Mesenchymal stem cell (in vitro differentiated cells and primary cell): ENCODE measurements around the gene ATP6V1G2.
A peak's percentile ranks its signal among the peaks of the same experiment; 100 is the strongest.

ENCODE experiments used
- DNase-seq: peaks from one replicate; pipeline ENCODE4 v3.0.0-alpha.2; 2013
- H2AFZ ChIP-seq: one replicate; pipeline ENCODE4 v1.6.1; 2013; ENCODE audit warnings: low read depth, mild to moderate bottlenecking, control low read depth, inconsistent platforms, low read length, moderate library complexity
- H2AK5ac ChIP-seq: 2 replicates; pipeline ENCODE4 v1.6.1; 2013; ENCODE audit warnings: low read length, moderate library complexity, mild to moderate bottlenecking, inconsistent platforms; ENCODE audit not compliant: severe bottlenecking
- H2BK120ac ChIP-seq: one replicate; pipeline ENCODE4 v1.6.1; 2013; ENCODE audit warnings: low read depth, mild to moderate bottlenecking, inconsistent platforms, low read length, moderate library complexity
- H2BK12ac ChIP-seq, 2 experiments: one replicate each; pipeline ENCODE4 v1.6.1; 2013; ENCODE audit warnings: inconsistent platforms in 2 of 2, low read length in 2 of 2, mild to moderate bottlenecking in 2 of 2, moderate library complexity in 2 of 2, control low read depth in 1 of 2
- H2BK15ac ChIP-seq: one replicate; pipeline ENCODE4 v1.6.1; 2013; ENCODE audit warnings: mild to moderate bottlenecking, low read depth, inconsistent platforms; ENCODE audit not compliant: poor library complexity, severe bottlenecking
- H2BK5ac ChIP-seq: 2 replicates; pipeline ENCODE4 v1.6.1; 2013; ENCODE audit warnings: low read depth, mild to moderate bottlenecking, low read length, control low read depth, inconsistent platforms; ENCODE audit not compliant: poor library complexity, severe bottlenecking
- H3K14ac ChIP-seq, 2 experiments: one replicate each; pipeline ENCODE4 v1.6.1; 2013; ENCODE audit warnings: inconsistent platforms in 2 of 2, low read length in 2 of 2, control low read depth in 1 of 2, mild to moderate bottlenecking in 1 of 2, moderate library complexity in 1 of 2
- H3K18ac ChIP-seq, 2 experiments: one replicate each; pipeline ENCODE4 v1.6.1; 2013; ENCODE audit warnings: inconsistent platforms in 2 of 2, low read length in 2 of 2, control low read depth in 1 of 2, low read depth in 1 of 2, mild to moderate bottlenecking in 1 of 2
- H3K23ac ChIP-seq, 2 experiments: one replicate each; pipeline ENCODE4 v1.6.1; 2013; ENCODE audit warnings: inconsistent platforms in 2 of 2, low read length in 2 of 2, mild to moderate bottlenecking in 2 of 2, moderate library complexity in 2 of 2, control low read depth in 1 of 2
- H3K27ac ChIP-seq: 2 replicates; pipeline ENCODE4 v1.5.1; 2013; ENCODE audit warnings: mild to moderate bottlenecking, moderate library complexity, low read length, control low read depth, inconsistent platforms; ENCODE audit not compliant: poor library complexity, severe bottlenecking
- H3K27me3 ChIP-seq, 2 experiments: 2 replicates each; pipeline versions ENCODE4 v1.6.1 to v1.7.0; 2013; ENCODE audit warnings: low read length in 2 of 2, mild to moderate bottlenecking in 2 of 2, moderate library complexity in 2 of 2, control low read depth in 1 of 2, inconsistent platforms in 1 of 2; ENCODE audit not compliant: control insufficient read depth in 1 of 2, insufficient read depth in 1 of 2
- H3K36me3 ChIP-seq, 2 experiments: 2 replicates each; pipeline versions ENCODE4 v1.6.1 to v1.7.0; 2013; ENCODE audit warnings: low read length in 2 of 2, control low read depth in 1 of 2, inconsistent platforms in 1 of 2, low read depth in 1 of 2, mild to moderate bottlenecking in 1 of 2; ENCODE audit not compliant: insufficient read depth in 2 of 2, control insufficient read depth in 1 of 2
- H3K4ac ChIP-seq, 2 experiments: one replicate each; pipeline ENCODE4 v1.6.1; 2013; ENCODE audit warnings: inconsistent platforms in 2 of 2, low read length in 2 of 2, mild to moderate bottlenecking in 2 of 2, moderate library complexity in 2 of 2, control low read depth in 1 of 2, low read depth in 1 of 2
- H3K4me1 ChIP-seq: 2 replicates; pipeline ENCODE4 v1.6.1; 2013; ENCODE audit warnings: low read depth, low read length, control low read depth; ENCODE audit not compliant: control insufficient read depth, insufficient read depth
- H3K4me2 ChIP-seq: 2 replicates; pipeline ENCODE4 v1.6.1; 2013; ENCODE audit warnings: low read length, mild to moderate bottlenecking, inconsistent platforms; ENCODE audit not compliant: poor library complexity, severe bottlenecking
- H3K4me3 ChIP-seq, 2 experiments: 2 replicates each; pipeline versions ENCODE4 v1.5.1 to v1.7.0; 2013; ENCODE audit warnings: low read length in 2 of 2, mild to moderate bottlenecking in 2 of 2, control low read depth in 1 of 2, low read depth in 1 of 2; ENCODE audit not compliant: insufficient read depth in 1 of 2
- H3K79me1 ChIP-seq: replicated peaks from 2 replicates; pipeline ENCODE4 v1.6.1; 2013; ENCODE audit warnings: mild to moderate bottlenecking, control low read depth, low read length, inconsistent platforms; ENCODE audit not compliant: poor library complexity, severe bottlenecking
- H3K9ac ChIP-seq: 2 replicates; pipeline ENCODE4 v1.7.0; 2013; ENCODE audit warnings: mild to moderate bottlenecking, low read length, moderate library complexity
- H3K9me3 ChIP-seq: 2 replicates; pipeline ENCODE4 v1.7.0; 2013; ENCODE audit warnings: mild to moderate bottlenecking, low read length; ENCODE audit not compliant: control insufficient read depth
- H4K8ac ChIP-seq: one replicate; pipeline ENCODE4 v1.6.1; 2013; ENCODE audit warnings: inconsistent platforms, mild to moderate bottlenecking, low read length, moderate library complexity
- H4K91ac ChIP-seq: one replicate; pipeline ENCODE4 v1.6.1; 2013; ENCODE audit warnings: mild to moderate bottlenecking, low read length, inconsistent platforms
- WGBS: methylation state at CpG from one replicate; pipeline ENCODE4 v1.1.7; 2013; ENCODE audit warnings: mixed read lengths; 5-methylcytosine and 5-hydroxymethylcytosine counted together

ATP6V1G2 gene

DNA sequence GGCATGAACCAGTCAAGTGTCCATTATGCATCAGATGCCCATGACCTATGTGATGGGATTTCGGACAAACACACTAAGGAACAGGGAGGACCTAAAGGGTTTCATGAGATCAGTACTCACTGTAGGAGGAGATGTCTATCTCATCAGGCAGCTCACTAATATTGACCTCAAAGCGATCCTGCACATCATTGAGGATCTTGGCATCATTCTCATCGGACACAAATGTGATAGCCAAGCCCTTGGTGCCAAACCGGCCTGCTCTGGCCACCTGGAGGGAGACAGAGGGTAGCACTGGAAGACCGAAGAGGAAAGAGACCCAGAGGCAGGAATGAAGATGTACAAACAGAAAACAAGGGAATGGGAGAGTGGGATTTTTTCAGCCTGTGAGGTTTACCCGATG lies 15.7 kb downstream of the ATP6V1G2 start:
- Histone ChIP-seq H4K91ac (no peak overlapping the region), H3K4me3 (no peak overlapping the region), H3K4me1 (peaks cover 13% of the 10 kb centered on the region), H2AK5ac (no peak overlapping the region), H3K79me1 (peaks cover 30% of the 10 kb centered on the region), H3K14ac (no peak overlapping the region), H4K8ac (no peak overlapping the region), H3K9ac (no peak overlapping the region), H2BK15ac (no peak overlapping the region), H3K23ac (no peak overlapping the region), H3K4ac (no peak overlapping the region), H2AFZ (no peak overlapping the region), H3K4me2 (no peak overlapping the region), H3K9me3 (no peaks in the 10 kb centered on the region), H2BK12ac (no peak overlapping the region), H3K27me3 (no peaks in the 10 kb centered on the region), H2BK120ac (no peak overlapping the region), H3K27ac (no peak overlapping the region), H3K18ac (no peak overlapping the region), H3K36me3 (peaks cover 64 to 67% of the 10 kb centered on the region in 2 experiments), H2BK5ac (no peak overlapping the region)
- 97% methylated on average over 5 of the region's 6 CpGs for WGBS
- DNase-seq = no peak

DNA sequence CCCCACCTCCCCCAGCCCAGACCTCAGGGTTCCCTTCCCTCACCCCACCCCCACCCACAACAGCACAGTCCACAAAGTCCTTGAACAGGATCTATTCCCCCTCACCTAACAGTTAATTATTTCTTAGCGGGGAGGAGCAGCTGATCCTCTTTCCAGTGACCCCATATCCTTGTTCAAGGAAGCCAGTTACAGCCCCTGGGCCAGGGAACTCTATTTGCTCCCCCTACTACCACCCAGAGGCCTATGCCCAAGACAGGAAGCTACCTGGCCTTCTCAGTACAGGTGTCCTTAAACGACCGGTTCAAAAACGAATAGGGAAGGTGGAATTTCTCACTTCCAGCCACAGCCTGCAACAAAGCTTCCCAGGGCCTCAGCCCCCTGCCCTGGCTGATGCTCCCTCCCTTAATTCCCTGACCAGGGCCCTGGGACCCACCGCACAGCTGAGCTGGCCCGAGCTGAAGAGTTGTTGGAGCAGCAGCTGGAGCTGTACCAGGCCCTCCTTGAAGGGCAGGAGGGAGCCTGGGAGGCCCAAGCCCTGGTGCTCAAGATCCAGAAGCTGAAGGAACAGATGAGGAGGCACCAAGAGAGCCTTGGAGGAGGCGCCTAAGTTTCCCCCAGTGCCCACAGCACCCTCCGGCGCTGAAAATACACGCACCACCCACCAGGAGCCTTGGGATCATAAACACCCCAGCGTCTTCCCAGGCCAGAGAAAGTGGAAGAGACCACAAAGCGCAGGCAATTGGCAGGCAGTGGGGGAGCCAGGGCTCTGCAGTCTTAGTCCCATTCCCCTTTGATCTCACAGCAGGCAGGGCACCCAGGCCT lies 16.9 kb downstream of the ATP6V1G2 start:
- Histone ChIP-seq H2AK5ac (no peak overlapping the region), H3K36me3 (peaks cover 52 to 59% of the 10 kb centered on the region in 2 experiments), H2BK120ac (no peak overlapping the region), H2BK15ac (no peak overlapping the region), H2BK5ac (no peak overlapping the region), H2BK12ac (no peak overlapping the region), H3K4me1 (peaks cover 13% of the 10 kb centered on the region), H3K9ac (no peak overlapping the region), H3K27ac (peak overlapping the region; percentile 20), H2AFZ (no peak overlapping the region), H3K27me3 (no peaks in the 10 kb centered on the region), H3K14ac (no peak overlapping the region), H3K9me3 (no peaks in the 10 kb centered on the region), H3K79me1 (peaks cover 23% of the 10 kb centered on the region), H3K4me3 (no peak overlapping the region), H3K4ac (no peak overlapping the region), H4K91ac (no peak overlapping the region), H4K8ac (no peak overlapping the region), H3K18ac (no peak overlapping the region), H3K4me2 (no peak overlapping the region), H3K23ac (no peak overlapping the region)
- no peak for DNase-seq
- WGBS = 69% methylated on average over 12 of the region's 12 CpGs

DNA sequence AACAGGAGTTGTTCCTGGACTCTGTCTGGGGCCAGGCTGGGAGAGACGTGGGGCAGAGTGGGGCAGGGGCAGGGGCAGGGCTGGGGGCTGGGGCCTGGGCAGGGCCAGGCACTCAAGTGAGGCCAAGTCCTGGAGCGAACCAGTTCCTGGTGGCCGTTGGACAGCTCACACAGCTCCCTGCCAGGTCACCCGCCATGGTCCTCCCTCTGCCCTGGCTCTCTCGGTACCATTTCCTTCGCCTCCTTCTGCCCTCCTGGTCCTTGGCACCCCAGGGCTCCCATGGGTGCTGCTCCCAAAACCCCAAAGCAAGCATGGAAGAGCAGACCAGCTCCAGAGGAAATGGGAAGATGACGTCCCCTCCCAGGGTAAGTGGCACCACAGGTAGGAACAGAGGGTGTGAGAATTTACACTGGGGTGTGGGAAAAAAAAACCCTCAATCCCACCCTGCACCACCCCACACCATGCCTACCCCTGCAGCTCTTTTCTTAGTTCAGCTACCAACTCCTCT lies 17.5 kb downstream of the ATP6V1G2 start, which contains the start of gene MCCD1:
MCCD1 (plus strand) TSS at position 142 of the 508 bp plus-strand sequence; CDS start at position 195, 53 bp downstream.
- DNase-seq = no peak
- Histone ChIP-seq H2BK15ac (no peak within 1 kb of the TSS), H3K23ac (no peak within 1 kb of the TSS), H2AFZ (no peak within 1 kb of the TSS), H4K8ac (no peak within 1 kb of the TSS), H2BK12ac (no peak within 1 kb of the TSS), H3K4me2 (no peak within 1 kb of the TSS), H2BK120ac (no peak within 1 kb of the TSS), H3K36me3 (peaks cover 46 to 52% of the 10 kb centered on the region in 2 experiments), H2BK5ac (no peak within 1 kb of the TSS), H3K9ac (no peak within 1 kb of the TSS), H3K14ac (no peak within 1 kb of the TSS), H3K4me1 (peaks cover 13% of the 10 kb centered on the region), H3K79me1 (peaks cover 17% of the 10 kb centered on the region), H3K18ac (no peak within 1 kb of the TSS), H4K91ac (no peak within 1 kb of the TSS), H2AK5ac (no peak within 1 kb of the TSS), H3K27ac (peak within 1 kb of the TSS; percentile 20), H3K27me3 (no peaks in the 10 kb centered on the region), H3K4ac (no peak within 1 kb of the TSS), H3K9me3 (no peaks in the 10 kb centered on the region), H3K4me3 (no peak within 1 kb of the TSS)
- WGBS = 92% methylated on average over 7 of the region's 7 CpGs

DNA sequence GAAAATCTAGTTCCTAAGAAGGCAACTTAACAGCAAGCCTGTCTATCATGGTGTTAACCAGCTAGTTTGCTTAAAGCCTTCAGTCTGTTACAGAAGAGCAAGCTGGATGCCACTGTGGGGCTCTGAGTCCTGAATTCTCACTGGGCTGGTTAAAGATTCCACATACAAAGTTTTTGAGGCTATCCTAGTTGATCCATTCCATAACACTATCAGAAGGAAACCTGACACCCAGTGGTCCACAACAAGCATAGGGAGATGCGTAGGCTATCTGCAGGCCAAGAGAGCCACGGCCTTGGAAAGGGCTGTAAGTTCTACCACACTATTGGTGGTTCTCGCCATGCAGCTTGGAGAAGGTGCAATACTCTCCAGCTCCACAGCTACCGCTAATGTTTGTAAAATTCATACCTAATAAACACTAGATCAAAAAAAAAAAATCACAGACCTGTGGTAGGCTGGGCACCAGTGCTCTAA lies 18.1 kb downstream of the ATP6V1G2 start:
- H2AK5ac ChIP-seq = no peak overlapping the region
- H3K36me3 ChIP-seq = peaks cover 40 to 49% of the 10 kb centered on the region in 2 experiments
- H3K27me3 ChIP-seq = no peaks in the 10 kb centered on the region
- H2BK120ac ChIP-seq = no peak overlapping the region
- no peak overlapping the region for H2BK12ac ChIP-seq
- H2BK5ac ChIP-seq = no peak overlapping the region
- H3K4me1 ChIP-seq = peaks cover 13% of the 10 kb centered on the region
- H3K4me3 ChIP-seq = no peak overlapping the region
- WGBS = 97% methylated on average over 4 of the region's 4 CpGs
- DNase-seq = no peak
- no peak overlapping the region for H4K8ac ChIP-seq
- H3K27ac ChIP-seq = no peak overlapping the region
- H3K9ac ChIP-seq = no peak overlapping the region
- no peak overlapping the region for H3K18ac ChIP-seq
- H3K9me3 ChIP-seq = no peaks in the 10 kb centered on the region
- peaks cover 16% of the 10 kb centered on the region for H3K79me1 ChIP-seq
- no peak overlapping the region for H3K4ac ChIP-seq
- H3K4me2 ChIP-seq = no peak overlapping the region
- H2BK15ac ChIP-seq = no peak overlapping the region
- H3K14ac ChIP-seq = no peak overlapping the region
- H4K91ac ChIP-seq = no peak overlapping the region
- no peak overlapping the region for H2AFZ ChIP-seq
- no peak overlapping the region for H3K23ac ChIP-seq
